Neural cell (in vitro differentiated cells): Measurements from ENCODE around the gene IFNGR1. TPM values are rescaled to one million over a fixed set of nuclear protein-coding genes. Genes with fewer than 3 reads are reported as not detected.

Experiments used
- H2AFZ ChIP-seq: fragments of 200-600, 300-800 bp; sonication (generic), shearing (Covaris generic); 2 replicates; pipeline ENCODE4 v1.6.0; 2014; ENCODE audit warnings: low read depth, mild to moderate bottlenecking, antibody characterized with exemption, low read length, moderate library complexity
- H3F3A ChIP-seq: fragments of 200-600 bp; shearing (Covaris generic); 2 replicates; pipeline ENCODE4 v1.6.1; 2016; ENCODE audit warnings: mild to moderate bottlenecking, moderate library complexity, mixed read lengths, antibody characterized with exemption, low read length; ENCODE audit not compliant: insufficient read depth, poor library complexity, severe bottlenecking
- H3K27ac ChIP-seq: fragments of 200-600, 300-800 bp; sonication (generic), shearing (Covaris generic); 2 replicates; pipeline ENCODE4 v1.5.1; 2014; ENCODE audit warnings: mild to moderate bottlenecking, low read length, moderate library complexity
- H3K27me3 ChIP-seq: fragments of 300-800, 200-600 bp; sonication (generic), shearing (Covaris generic); 2 replicates; pipeline ENCODE4 v1.6.0; 2014; ENCODE audit warnings: mild to moderate bottlenecking, low read depth, low read length, moderate library complexity; ENCODE audit not compliant: insufficient read depth
- H3K36me3 ChIP-seq: fragments of 300-800, 200-600 bp; sonication (generic), shearing (Covaris generic); 2 replicates; pipeline ENCODE4 v1.5.1; 2014; ENCODE audit warnings: mild to moderate bottlenecking, antibody characterized with exemption, low read length, moderate library complexity; ENCODE audit not compliant: insufficient read depth
- H3K4me2 ChIP-seq: fragments of 300-800, 200-600 bp; sonication (generic), shearing (Covaris generic); 2 replicates; pipeline ENCODE4 v1.6.0; 2014; ENCODE audit warnings: mild to moderate bottlenecking, low read length
- H3K4me3 ChIP-seq: fragments of 300-800, 200-600 bp; sonication (generic), shearing (Covaris generic); 2 replicates; pipeline ENCODE4 v1.5.1; 2014; ENCODE audit warnings: mild to moderate bottlenecking, low read length, moderate library complexity
- H3K79me2 ChIP-seq: fragments of 200-600 bp; shearing (Covaris generic); replicated peaks from 2 replicates; pipeline ENCODE4 v1.6.0; 2014; ENCODE audit warnings: mild to moderate bottlenecking, low read length, moderate library complexity; ENCODE audit not compliant: insufficient read depth
- H3K9ac ChIP-seq: fragments of 300-800, 200-600 bp; sonication (generic), shearing (Covaris generic); 2 replicates; pipeline ENCODE4 v1.6.1; 2016; ENCODE audit warnings: mild to moderate bottlenecking, low read length, mixed read lengths
- H3K9me2 ChIP-seq: fragments of 200-600 bp; shearing (Covaris generic); 2 replicates; pipeline ENCODE4 v1.6.1; 2016; ENCODE audit warnings: mild to moderate bottlenecking, low read length, mixed read lengths; ENCODE audit not compliant: insufficient read depth
- H3K9me3 ChIP-seq: fragments of 200-600, 300-800 bp; sonication (generic), shearing (Covaris generic); 2 replicates; pipeline ENCODE4 v1.6.1; 2016; ENCODE audit warnings: mild to moderate bottlenecking, mixed run types, low read length, moderate library complexity, mixed read lengths
- H4K20me1 ChIP-seq: fragments of 200-600 bp; shearing (Covaris generic); 2 replicates; pipeline ENCODE4 v1.6.1; 2016; ENCODE audit warnings: mild to moderate bottlenecking, mixed run types; ENCODE audit not compliant: insufficient read depth
- CTCF ChIP-seq: fragments of 450-650 bp; IDR thresholded peaks from 2 replicates; pipeline ENCODE4 v1.5.1; 2014; ENCODE audit warnings: antibody characterized with exemption, mild to moderate bottlenecking, moderate library complexity; ENCODE audit not compliant: poor library complexity, severe bottlenecking
- EP300 ChIP-seq: fragments of 450-650 bp; conservative IDR thresholded peaks from 2 replicates; pipeline ENCODE4 v1.6.1; 2014; ENCODE audit warnings: antibody characterized with exemption, mild to moderate bottlenecking, moderate library complexity; ENCODE audit not compliant: poor library complexity, severe bottlenecking
- EZH2 ChIP-seq: fragments of 200-600, 300-800 bp; shearing (Covaris generic), sonication (generic); IDR thresholded peaks from 2 replicates; pipeline ENCODE4 v1.6.1; 2014; ENCODE audit warnings: antibody characterized with exemption, low read length, borderline replicate concordance, mild to moderate bottlenecking; ENCODE audit not compliant: insufficient read depth, poor library complexity, severe bottlenecking
- MXI1 ChIP-seq: fragments of 450-650 bp; conservative IDR thresholded peaks from 2 replicates; pipeline ENCODE4 v1.6.1; 2014; ENCODE audit warnings: antibody characterized with exemption, mild to moderate bottlenecking; ENCODE audit not compliant: poor library complexity, severe bottlenecking
- POLR2AphosphoS5 ChIP-seq: IDR thresholded peaks from 2 replicates; pipeline ENCODE4 v1.6.1; 2012
- RAD21 ChIP-seq: fragments of 450-650 bp; conservative IDR thresholded peaks from 2 replicates; pipeline ENCODE4 v1.6.1; 2014; ENCODE audit warnings: antibody characterized with exemption, mild to moderate bottlenecking, moderate library complexity
- SMC3 ChIP-seq: fragments of 450-650 bp; conservative IDR thresholded peaks from 2 replicates; pipeline ENCODE4 v1.6.1; 2014; ENCODE audit warnings: antibody characterized with exemption, mild to moderate bottlenecking, moderate library complexity; ENCODE audit not compliant: poor library complexity
- TAF1 ChIP-seq: IDR thresholded peaks from 2 replicates; pipeline ENCODE4 v1.6.1; 2012; ENCODE audit warnings: low read depth
- polyA plus RNA-seq: library from polyadenylated mRNA; depleted of rRNA; stranded (reverse); fragments of >200 nt; gene quantifications from 2 replicates; pipeline ENCODE4 v1.2.3, GENCODE V29; 2014
- TF ChIP-seq, protein P1 (sequence below): IDR thresholded peaks from 2 replicates; pipeline ENCODE4 v1.6.1; 2012; ENCODE audit warnings: borderline replicate concordance

IFNGR1 gene
- polyA plus RNA-seq, 1 donor from 2014 or later, result 57.2 TPM

GRCh38 chr6:137163732-137164318 is 55.4 kb downstream of the IFNGR1 start:
- TF ChIP-seq TAF1 (no peak), EZH2 (no peak), CTCF (no peak), RAD21 (no peak), POLR2AphosphoS5 (no peak), MXI1 (no peak), EP300 (no peak), SMC3 (no peak)
- TF ChIP-seq, protein P1, sequence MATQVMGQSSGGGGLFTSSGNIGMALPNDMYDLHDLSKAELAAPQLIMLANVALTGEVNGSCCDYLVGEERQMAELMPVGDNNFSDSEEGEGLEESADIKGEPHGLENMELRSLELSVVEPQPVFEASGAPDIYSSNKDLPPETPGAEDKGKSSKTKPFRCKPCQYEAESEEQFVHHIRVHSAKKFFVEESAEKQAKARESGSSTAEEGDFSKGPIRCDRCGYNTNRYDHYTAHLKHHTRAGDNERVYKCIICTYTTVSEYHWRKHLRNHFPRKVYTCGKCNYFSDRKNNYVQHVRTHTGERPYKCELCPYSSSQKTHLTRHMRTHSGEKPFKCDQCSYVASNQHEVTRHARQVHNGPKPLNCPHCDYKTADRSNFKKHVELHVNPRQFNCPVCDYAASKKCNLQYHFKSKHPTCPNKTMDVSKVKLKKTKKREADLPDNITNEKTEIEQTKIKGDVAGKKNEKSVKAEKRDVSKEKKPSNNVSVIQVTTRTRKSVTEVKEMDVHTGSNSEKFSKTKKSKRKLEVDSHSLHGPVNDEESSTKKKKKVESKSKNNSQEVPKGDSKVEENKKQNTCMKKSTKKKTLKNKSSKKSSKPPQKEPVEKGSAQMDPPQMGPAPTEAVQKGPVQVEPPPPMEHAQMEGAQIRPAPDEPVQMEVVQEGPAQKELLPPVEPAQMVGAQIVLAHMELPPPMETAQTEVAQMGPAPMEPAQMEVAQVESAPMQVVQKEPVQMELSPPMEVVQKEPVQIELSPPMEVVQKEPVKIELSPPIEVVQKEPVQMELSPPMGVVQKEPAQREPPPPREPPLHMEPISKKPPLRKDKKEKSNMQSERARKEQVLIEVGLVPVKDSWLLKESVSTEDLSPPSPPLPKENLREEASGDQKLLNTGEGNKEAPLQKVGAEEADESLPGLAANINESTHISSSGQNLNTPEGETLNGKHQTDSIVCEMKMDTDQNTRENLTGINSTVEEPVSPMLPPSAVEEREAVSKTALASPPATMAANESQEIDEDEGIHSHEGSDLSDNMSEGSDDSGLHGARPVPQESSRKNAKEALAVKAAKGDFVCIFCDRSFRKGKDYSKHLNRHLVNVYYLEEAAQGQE, result no peak
- Histone ChIP-seq H3K9ac (no peak overlapping the region), H2AFZ (no peak overlapping the region), H4K20me1 (no peaks in the 10 kb centered on the region), H3K79me2 (no peaks in the 10 kb centered on the region), H3K27ac (no peak overlapping the region), H3K9me2 (no peaks in the 10 kb centered on the region), H3K4me3 (no peak overlapping the region), H3K36me3 (no peaks in the 10 kb centered on the region), H3K9me3 (no peaks in the 10 kb centered on the region), H3K27me3 (no peaks in the 10 kb centered on the region), H3K4me2 (no peak overlapping the region), H3F3A (no peaks in the 10 kb centered on the region)

DNA sequence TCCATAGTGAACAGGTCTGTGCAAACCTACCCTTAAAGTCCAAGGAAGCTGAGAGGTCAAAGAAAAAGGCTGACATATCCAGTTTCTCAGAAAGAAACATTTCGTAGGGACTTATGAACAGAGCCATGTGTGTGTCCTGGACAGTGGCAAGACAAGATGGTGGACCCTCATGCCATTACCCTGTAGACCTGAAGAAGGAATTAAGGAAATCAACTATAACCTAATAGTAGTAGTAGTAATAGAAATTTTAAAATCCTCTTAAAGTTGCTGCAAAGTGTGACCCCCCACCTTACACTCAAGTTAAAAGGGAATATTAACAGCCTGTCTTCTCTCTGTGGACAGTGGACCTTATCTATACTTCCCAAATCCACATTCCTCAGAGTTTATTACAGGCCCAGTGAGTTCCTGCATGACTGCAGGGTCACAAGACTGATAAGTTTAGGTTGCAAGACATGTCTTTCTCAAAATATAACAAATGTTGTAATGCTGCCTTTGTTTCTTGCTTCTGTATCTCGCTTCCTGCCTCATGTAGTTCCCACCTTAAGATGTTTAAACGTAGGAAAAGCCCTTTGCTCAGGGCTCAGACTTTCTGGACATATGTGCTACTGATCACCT is 56.4 kb downstream of the IFNGR1 start:
- TF ChIP-seq CTCF (no peak), EZH2 (no peak), TAF1 (no peak), EP300 (no peak), MXI1 (no peak), POLR2AphosphoS5 (no peak), SMC3 (no peak), RAD21 (no peak)
- TF ChIP-seq, protein P1, result no peak
- Histone ChIP-seq H3K9me2 (no peaks in the 10 kb centered on the region), H3K9me3 (no peaks in the 10 kb centered on the region), H3K4me3 (no peak overlapping the region), H2AFZ (no peak overlapping the region), H3K27me3 (no peaks in the 10 kb centered on the region), H3K79me2 (no peaks in the 10 kb centered on the region), H3K9ac (no peak overlapping the region), H3K36me3 (no peaks in the 10 kb centered on the region), H3K27ac (no peak overlapping the region), H4K20me1 (no peaks in the 10 kb centered on the region), H3F3A (no peaks in the 10 kb centered on the region), H3K4me2 (no peak overlapping the region)
